Right renal cortex interstitium (tissue), 3 donors: ENCODE results near the gene TRIM52. TPM values are rescaled to one million over a fixed set of nuclear protein-coding genes. Genes with fewer than 3 reads are reported as not detected.

Source experiments
- DNase-seq, 3 donors: peaks; one replicate each; pipeline ENCODE4 v3.0.0-alpha.2; 2013; ENCODE audit warnings: low read depth in 3 of 3, low spot score in 2 of 3
- polyA plus RNA-seq, 3 donors: library from polyadenylated mRNA; unstranded; fragments of 120-200 nt; gene quantifications; one replicate each; pipeline ENCODE4 v1.2.1, GENCODE V29; 2013; ENCODE audit not compliant: insufficient read length in 3 of 3

The TRIM52 gene
- polyA plus RNA-seq, 3 donors, result 23.3 to 24.7 (median 24.4) TPM

GRCh38 chr5:181259283-181259682 lies 1.7 kb downstream of the TRIM52 start:
- no peak for DNase-seq

DNA sequence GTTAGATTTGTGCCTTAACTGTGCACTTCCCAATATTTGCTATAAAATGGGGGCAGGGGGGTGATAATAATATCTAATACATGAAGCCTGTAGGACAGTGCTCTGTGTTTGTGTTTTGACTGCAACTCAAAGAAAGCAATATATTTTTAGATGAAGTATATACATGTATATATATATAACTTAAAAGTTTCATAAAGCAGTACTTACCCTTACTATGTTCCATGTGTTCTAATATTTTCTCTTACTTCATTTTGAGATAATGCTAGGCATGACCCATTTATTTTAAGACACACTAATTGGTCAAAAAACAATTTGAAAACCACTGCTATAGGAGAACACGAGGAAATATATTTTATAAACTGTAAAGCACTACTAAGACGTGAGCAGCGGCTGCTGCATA lies 2.4 kb downstream of the TRIM52 start:
- no peak for DNase-seq

- no peak for DNase-seq
These were observed 4.9 kb downstream of the TRIM52 start for GRCh38 chr5:181255836-181256578.

DNA sequence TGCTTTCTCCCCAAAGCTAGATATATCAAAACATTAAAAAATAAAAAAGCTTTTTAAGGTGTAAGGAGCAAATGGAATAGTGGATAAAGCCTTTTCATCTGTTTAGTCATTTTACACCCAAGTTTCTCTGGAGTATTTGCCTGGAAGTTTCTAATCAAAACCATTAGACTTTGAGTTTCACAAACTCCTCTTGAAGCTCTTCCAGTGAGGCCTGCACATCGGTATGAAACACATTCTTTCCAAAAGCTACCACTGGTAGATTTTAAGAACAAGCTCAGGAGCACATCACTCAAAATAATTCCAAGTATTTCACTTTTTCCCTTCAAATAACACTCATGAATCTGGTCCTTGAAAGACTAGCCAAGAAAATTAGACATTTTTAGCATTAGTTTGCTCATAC lies 5.7 kb downstream of the TRIM52 start:
- no peak for DNase-seq

GRCh38 chr5:181248277-181248676 lies 12.7 kb downstream of the TRIM52 start:
- DNase-seq, result no peak

GRCh38 chr5:181246276-181247049 lies 14.5 kb downstream of the TRIM52 start:
- DNase-seq, result peak in 2 of 3 donors; percentile 69 to 75

DNA sequence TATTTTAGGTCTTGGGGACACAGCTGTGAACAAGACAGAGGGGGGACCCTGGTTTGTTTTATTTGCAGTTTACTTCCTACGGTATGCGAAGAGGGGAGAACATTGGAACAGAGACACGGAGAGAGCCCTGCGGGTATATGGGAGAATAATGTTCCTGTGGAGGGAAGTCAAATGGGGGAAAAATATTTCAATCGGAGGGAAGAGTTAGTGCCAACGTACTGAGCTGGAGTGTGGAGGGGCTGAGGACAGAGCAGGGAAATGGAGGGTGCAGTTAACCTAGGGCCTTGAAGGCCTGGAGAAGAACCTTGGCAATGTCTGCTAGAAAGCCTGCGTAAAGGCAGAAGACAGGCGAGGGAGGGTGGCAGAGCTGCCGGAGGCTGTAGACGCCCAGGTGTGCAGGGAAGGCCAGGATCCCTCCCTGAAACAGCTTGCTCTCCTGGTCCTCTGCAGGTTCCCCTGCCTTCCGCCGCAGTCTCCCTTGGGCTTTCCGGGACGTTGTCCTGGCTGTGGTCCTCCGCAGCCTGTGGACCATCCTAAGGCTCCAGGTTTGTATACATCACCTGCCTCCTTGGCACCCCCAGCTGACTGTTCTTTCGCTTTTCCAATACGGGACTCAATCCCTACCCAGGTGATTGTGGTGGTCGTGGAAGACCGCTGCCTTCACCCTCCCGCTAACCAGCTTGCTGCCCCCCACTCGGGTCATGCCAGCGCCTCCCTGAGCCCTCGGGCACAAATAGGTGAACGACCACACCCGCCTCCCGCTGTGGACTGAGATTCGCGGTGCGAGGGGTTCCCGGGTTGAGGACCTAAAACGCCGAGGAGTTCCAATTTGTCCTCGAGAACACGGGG lies 15.3 kb downstream of the TRIM52 start:
- no peak for DNase-seq

GRCh38 chr5:181243564-181244343 lies 17.2 kb downstream of the TRIM52 start, which contains the start of gene RACK1:
Gene RACK1 (minus strand): TSS chr5:181243906. CDS start chr5:181243800, 106 bp downstream.
- DNase-seq, result peak; percentile 90 to 97 (median 93)

DNA sequence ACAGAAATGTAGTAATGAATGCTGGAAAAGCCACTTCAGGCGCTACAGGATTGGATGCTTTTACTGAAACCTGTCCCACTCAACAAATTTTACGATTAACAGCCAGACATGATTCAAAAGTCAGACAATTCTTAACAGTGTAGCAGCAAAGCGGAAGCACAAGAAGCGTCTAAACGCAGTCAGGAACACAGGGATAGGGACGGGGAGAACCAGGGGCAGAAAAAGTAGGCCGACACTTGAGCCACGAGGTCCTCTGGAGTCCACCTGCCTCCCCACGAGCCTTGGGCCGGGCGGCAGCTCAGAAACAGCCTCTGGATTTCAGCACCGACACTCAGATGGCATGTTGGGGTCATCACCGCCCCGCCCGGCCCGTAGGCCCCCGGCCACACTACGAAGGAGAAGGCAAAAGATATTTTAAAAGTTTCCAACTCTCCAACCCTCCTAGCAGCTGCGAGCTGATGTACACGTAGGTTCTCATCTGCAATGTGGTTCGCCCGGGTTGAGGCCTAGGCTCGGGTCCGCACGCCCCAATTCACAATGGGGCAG lies 17.9 kb downstream of the TRIM52 start:
- DNase-seq, result no peak

DNA sequence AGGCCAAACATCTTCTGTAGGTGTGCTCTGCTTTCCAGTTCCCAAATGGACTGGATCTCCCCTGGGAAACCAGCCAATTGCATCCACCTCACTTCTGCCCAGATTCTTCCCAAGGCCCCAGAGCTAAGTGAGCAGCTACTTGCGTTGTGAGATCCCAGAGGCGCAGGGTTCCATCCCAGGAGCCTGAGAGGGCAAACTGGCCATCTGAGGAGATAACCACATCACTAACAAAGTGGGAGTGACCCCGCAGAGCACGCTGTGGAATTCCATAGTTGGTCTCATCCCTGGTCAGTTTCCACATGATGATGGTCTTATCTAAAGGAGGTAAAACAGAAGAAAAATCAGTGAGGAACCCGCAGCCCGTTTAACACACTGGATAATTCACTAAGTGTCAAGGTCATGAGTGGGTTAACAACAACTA lies 18.9 kb downstream of the TRIM52 start:
- no peak for DNase-seq

DNA sequence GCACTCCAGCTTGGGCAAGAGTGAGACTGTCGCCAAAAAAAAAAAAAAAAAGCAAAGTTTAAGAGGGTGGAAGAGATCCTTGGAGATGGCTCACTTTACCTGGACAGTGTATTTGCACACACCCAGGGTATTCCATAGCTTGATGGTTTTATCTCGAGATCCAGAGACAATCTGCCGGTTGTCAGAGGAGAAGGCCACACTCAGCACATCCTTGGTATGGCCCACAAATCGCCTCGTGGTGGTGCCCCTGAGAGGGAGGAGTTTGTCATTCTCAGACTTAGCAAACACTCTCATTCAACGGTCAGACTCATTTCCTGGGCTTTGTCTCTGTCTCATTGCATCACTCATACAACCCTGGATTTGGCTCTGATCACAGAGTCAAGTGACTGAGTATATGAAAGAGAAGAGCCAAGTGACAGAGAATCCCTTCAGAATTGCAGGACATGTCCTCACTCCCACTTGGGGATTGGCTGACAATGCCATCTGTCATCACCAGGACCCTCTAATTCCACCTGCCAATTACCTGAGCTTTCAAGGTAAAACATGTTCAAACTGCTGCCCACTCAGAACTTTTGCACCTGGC lies 19.5 kb downstream of the TRIM52 start:
- DNase-seq, result no peak

DNA sequence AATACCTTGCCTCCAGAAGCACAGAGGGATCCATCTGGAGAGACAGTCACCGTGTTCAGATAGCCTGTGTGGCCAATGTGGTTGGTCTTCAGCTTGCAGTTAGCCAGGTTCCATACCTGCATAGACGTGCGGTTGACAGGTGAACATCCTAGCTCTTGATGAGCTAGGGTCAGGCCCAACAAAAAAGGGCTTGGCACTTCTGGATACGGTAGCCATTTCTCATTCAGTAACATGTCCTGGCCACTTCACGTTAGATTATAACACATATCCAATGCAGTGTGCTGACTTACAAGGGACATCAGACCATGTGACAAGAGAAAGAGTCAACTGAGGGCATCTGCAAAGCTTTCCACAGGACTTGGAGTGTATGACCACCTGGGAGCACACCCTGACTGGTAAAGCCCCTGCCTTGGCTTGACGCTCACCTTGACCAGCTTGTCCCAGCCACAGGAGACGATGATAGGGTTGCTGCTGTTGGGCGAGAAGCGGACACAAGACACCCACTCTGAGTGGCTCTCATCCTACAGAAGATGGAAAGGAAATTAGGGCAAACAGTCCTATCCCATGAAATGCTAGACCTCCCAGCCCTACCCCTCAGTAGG lies 21.8 kb downstream of the TRIM52 start:
- no peak for DNase-seq

GRCh38 chr5:181237729-181238385 lies 23.1 kb downstream of the TRIM52 start:
- no peak for DNase-seq

GRCh38 chr5:181236954-181237641 lies 23.8 kb downstream of the TRIM52 start:
- DNase-seq, result no peak

- no peak for DNase-seq
These were observed 24.5 kb downstream of the TRIM52 start for GRCh38 chr5:181236471-181236870.

DNA sequence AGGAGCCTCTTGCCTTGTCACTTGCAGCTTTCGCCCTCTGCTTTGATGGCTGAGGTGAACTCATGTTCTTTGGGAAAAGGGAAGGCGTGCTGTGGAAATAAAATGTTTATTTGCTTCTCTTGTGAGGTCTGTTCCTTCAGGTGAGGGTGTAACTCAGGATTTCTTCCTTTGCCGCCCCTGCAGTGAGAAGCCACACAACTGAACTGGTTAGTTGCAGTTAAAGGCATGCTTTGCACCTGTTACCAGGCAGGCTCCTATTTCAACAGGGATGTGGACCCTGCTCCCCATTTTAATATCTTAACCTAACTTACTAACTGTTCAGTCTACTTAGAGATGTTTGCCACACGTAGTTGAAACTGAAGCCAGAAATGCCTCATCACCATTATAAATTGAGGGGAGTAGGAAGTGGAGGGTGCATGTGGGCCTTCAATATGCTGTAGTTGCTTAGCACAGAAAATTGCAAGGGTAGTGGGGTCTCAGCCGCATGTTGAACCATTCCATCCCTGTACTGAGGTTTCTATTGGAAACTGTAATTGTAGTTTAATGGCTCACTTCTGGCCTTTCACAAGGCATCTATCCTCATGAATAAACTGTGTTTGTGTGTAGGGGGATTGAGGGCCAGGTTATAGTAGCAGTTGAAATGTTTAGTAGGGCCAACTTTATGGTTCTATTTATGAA lies 25.1 kb downstream of the TRIM52 start:
- DNase-seq, result no peak

DNA sequence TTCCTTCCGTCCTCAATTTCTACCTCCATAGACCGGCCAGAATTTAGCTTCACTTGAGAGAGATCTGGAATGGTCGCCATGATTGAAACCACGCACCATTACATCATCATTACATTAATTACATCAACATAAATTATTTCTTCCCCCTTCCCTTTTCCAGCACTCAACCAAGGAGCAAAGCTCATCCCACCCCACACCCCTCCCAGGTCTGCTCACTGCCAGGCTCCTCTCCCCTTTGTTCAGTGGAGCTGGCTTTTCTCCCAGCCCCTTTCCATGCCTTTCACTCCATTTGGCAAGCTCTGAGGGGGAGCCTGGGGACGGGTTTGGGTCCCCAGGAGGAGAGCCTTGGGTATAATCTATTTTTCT lies 25.6 kb downstream of the TRIM52 start:
- DNase-seq, result no peak
